ENCODE measurements around the gene AIPL1.

The AIPL1 gene

GRCh38 chr17:6448473-6448872 is 13.6 kb upstream of the AIPL1 start:
- no peak for DNase-seq

GRCh38 chr17:6446516-6447100 is 11.7 kb upstream of the AIPL1 start:
- no peak for DNase-seq

GRCh38 chr17:6444571-6445335 is 9.8 kb upstream of the AIPL1 start:
- no peak for DNase-seq

- peak; percentile 90 for DNase-seq
Measured at GRCh38 chr17:6443692-6444570, 9.0 kb upstream of the AIPL1 start, which contains the start of gene PIMREG. TSS of gene PIMREG (plus strand) at chr17:6444455. CDS start at chr17:6445111, 656 bp downstream.

GRCh38 chr17:6442775-6443174 is 7.9 kb upstream of the AIPL1 start:
- DNase-seq = no peak

- DNase-seq = no peak
Measured at GRCh38 chr17:6439951-6440350, 5.0 kb upstream of the AIPL1 start.

GRCh38 chr17:6437956-6438355 is 3.0 kb upstream of the AIPL1 start:
- no peak for DNase-seq

- no peak for DNase-seq
Measured at GRCh38 chr17:6437466-6437865, 2.5 kb upstream of the AIPL1 start.

- peak; percentile 31 for DNase-seq
Measured at GRCh38 chr17:6435968-6436367, 1.0 kb upstream of the AIPL1 start.

- no peak for DNase-seq
Measured at GRCh38 chr17:6430769-6431168, 4.2 kb downstream of the AIPL1 start.

- DNase-seq = no peak
Measured at GRCh38 chr17:6429266-6429665, 5.7 kb downstream of the AIPL1 start.

- no peak for DNase-seq
Measured at GRCh38 chr17:6428207-6428965, 6.5 kb downstream of the AIPL1 start.

GRCh38 chr17:6427279-6427781 is 7.6 kb downstream of the AIPL1 start:
- DNase-seq = no peak

- DNase-seq = no peak
Measured at GRCh38 chr17:6426356-6427101, 8.4 kb downstream of the AIPL1 start.

GRCh38 chr17:6425407-6425806 is 9.5 kb downstream of the AIPL1 start:
- no peak for DNase-seq

GRCh38 chr17:6423931-6424330 is 11.0 kb downstream of the AIPL1 start:
- DNase-seq = no peak

- DNase-seq = no peak
Measured at GRCh38 chr17:6422654-6423241, 12.2 kb downstream of the AIPL1 start.

GRCh38 chr17:6421700-6422604 is 13.0 kb downstream of the AIPL1 start:
- peak; percentile 23 for DNase-seq

GRCh38 chr17:6420173-6420641 is 14.7 kb downstream of the AIPL1 start:
- DNase-seq = no peak

GRCh38 chr17:6415616-6416015 is 19.3 kb downstream of the AIPL1 start:
- no peak for DNase-seq

Measured in NCI-H1092 treated with DMSO at 0.1 percent for 48 hours (cell line).